OCI-LY3 (cell line): Measurements from ENCODE around the gene PREX1.

ENCODE experiments used
- H2AFZ ChIP-seq: fragments of 200-600, 300-600 bp; shearing (Covaris generic); 2 replicates; pipeline ENCODE4 v1.6.0; 2014; ENCODE audit warnings: antibody characterized with exemption, low read depth, low read length
- H3K27ac ChIP-seq: fragments of 200-600, 300-600 bp; sonication (generic); 2 replicates; pipeline ENCODE4 v1.5.1; 2014; ENCODE audit warnings: mild to moderate bottlenecking, low read length, moderate library complexity, mixed read lengths
- H3K27me3 ChIP-seq: fragments of 200-600, 300-600 bp; sonication (generic); 2 replicates; pipeline ENCODE4 v1.6.1; 2014; ENCODE audit warnings: low read depth, low read length, mixed read lengths
- H3K36me3 ChIP-seq: fragments of 200-600, 300-600 bp; sonication (generic); replicated peaks from 2 replicates; pipeline ENCODE3; 2014; ENCODE audit warnings: low read depth, low read length, mixed read lengths
- H3K4me1 ChIP-seq: fragments of 300-600, 200-600 bp; sonication (generic); 2 replicates; pipeline ENCODE4 v1.6.1; 2014; ENCODE audit warnings: low read length, mixed read lengths
- H3K4me2 ChIP-seq: fragments of 200-600, 300-600 bp; sonication (generic); 2 replicates; pipeline ENCODE4 v1.6.1; 2014; ENCODE audit warnings: low read length, mixed read lengths
- H3K4me3 ChIP-seq: fragments of 300-600, 200-600 bp; sonication (generic); 2 replicates; pipeline ENCODE4 v1.5.1; 2014; ENCODE audit warnings: antibody characterized with exemption, mild to moderate bottlenecking, low read length, moderate library complexity
- H3K79me2 ChIP-seq: fragments of 300-600, 200-600 bp; shearing (Covaris generic); 2 replicates; pipeline ENCODE4 v1.6.1; 2014; ENCODE audit warnings: mild to moderate bottlenecking, low read length, mixed read lengths
- H3K9ac ChIP-seq: fragments of 300-600, 200-600 bp; shearing (Covaris generic); 2 replicates; pipeline ENCODE4 v1.6.0; 2014; ENCODE audit warnings: mild to moderate bottlenecking, low read length, moderate library complexity
- H3K9me3 ChIP-seq: fragments of 200-600, 300-600 bp; shearing (Covaris generic); 2 replicates; pipeline ENCODE4 v1.6.1; 2014; ENCODE audit warnings: low read length, mixed read lengths; ENCODE audit not compliant: insufficient read depth
- H4K20me1 ChIP-seq: fragments of 200-600, 300-600 bp; sonication (generic); 2 replicates; pipeline ENCODE4 v1.6.1; 2016; ENCODE audit warnings: low read length, mixed read lengths; ENCODE audit not compliant: insufficient read depth
- EZH2phosphoT487 ChIP-seq: fragments of 200-600 bp; shearing (Covaris generic); IDR thresholded peaks from 2 replicates; pipeline ENCODE4 v1.6.1; 2018; ENCODE audit warnings: antibody characterized with exemption, mixed run types, low read depth
- TF ChIP-seq, protein P1 (sequence below): fragments of 200-600, 300-600 bp; sonication (generic); IDR thresholded peaks from 2 replicates; pipeline ENCODE4 v1.5.1; 2014; ENCODE audit warnings: antibody characterized with exemption, low read length, low read depth

Gene PREX1

DNA sequence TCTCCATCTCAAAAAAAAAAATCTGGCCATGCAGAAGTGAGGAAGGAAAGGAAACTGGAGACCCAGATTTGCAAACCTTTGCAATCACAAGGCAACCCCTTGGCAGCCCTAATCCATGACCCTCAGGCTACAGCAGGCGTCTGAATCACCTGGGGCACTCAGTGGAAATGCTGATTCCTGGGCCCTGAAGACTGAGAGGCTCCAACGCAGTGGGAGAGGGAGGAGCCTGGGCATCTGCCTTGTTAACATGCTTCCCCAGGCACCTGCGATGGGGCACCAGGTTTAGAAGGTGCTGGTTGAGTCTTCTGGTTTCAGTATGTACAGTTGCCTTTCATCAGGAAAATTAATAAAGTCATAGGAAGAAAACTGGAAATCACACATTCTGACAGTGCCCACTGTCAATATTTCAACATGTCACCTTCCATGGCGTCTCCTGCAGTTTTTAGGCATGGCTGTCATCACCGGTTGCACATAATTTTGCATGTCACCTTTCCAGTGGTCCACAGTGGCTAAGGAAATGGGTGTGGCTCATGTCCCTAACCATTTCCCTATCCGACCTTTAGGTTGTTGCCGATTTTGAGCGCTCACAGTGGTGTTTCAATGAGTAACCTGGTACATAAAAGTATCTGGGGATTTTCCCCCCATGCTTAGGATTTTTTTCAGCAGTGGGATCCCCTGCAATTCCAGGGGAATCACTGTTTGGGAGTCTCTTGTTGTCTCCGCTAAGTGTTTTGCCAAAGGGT lies 56.9 kb downstream of the PREX1 start:
- Histone ChIP-seq H3K9ac (no peak overlapping the region), H3K27ac (no peak overlapping the region), H3K36me3 (no peaks in the 10 kb centered on the region), H3K9me3 (no peaks in the 10 kb centered on the region), H3K4me2 (no peak overlapping the region), H4K20me1 (peaks cover 37% of the 10 kb centered on the region), H3K4me3 (no peak overlapping the region), H2AFZ (no peak overlapping the region), H3K4me1 (peaks cover 12% of the 10 kb centered on the region; the same call in 1 of the 2 replicates), H3K27me3 (0 out of 2 replicates have a peak, but pooled peaks cover 5% of the 10 kb centered on the region), H3K79me2 (no peaks in the 10 kb centered on the region)
- TF ChIP-seq EZH2phosphoT487 = no peak
- TF ChIP-seq, protein P1, sequence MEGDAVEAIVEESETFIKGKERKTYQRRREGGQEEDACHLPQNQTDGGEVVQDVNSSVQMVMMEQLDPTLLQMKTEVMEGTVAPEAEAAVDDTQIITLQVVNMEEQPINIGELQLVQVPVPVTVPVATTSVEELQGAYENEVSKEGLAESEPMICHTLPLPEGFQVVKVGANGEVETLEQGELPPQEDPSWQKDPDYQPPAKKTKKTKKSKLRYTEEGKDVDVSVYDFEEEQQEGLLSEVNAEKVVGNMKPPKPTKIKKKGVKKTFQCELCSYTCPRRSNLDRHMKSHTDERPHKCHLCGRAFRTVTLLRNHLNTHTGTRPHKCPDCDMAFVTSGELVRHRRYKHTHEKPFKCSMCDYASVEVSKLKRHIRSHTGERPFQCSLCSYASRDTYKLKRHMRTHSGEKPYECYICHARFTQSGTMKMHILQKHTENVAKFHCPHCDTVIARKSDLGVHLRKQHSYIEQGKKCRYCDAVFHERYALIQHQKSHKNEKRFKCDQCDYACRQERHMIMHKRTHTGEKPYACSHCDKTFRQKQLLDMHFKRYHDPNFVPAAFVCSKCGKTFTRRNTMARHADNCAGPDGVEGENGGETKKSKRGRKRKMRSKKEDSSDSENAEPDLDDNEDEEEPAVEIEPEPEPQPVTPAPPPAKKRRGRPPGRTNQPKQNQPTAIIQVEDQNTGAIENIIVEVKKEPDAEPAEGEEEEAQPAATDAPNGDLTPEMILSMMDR = no peak

DNA sequence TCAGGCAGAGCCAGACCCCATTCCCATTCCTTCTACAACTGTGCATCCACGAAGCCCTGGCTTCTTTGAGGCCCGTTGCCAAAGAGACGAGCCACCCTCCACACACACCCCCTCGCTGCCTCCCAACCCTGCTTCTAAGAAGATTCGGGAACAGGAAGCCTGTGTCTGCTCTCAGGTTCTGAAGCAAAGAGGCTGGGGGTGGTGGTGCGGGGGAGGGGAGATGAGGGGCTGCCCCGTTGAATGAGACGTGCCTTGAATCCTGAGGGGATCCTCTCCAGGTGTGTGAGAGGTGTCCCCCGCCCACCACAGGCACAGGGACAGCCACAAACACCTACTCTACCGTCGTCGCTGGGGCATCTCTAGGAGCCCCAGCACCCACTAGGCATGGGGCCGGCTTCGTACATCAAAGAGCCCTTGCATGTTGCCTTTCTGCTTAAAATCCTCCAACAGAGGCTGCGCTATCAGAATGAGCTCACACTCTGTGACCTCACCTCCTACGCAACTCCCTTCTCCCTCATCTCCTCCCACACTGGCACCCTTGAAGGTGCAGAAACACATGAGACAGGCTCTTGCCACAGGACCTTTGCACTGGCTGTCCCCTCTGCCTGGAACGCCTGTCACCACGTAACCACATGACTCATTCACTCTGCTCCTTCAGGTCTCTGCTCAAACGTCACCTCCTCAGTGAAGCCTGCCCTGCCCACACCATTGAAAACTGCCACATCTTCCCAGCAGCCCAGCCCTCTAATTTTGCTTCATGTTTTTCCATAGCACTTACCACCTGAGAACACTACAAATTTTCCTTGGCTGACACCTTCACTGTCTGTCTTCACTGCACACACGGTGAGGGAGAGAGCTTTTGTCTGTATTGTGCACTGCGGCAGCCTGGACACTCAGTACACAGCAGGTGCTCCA lies 58.5 kb downstream of the PREX1 start:
- Histone ChIP-seq H3K4me1 (peaks cover 12% of the 10 kb centered on the region; the same call in 1 of the 2 replicates), H3K9me3 (0 out of 2 replicates have a peak, but pooled peaks cover 3% of the 10 kb centered on the region), H3K4me2 (no peak overlapping the region), H2AFZ (no peak overlapping the region), H3K79me2 (no peaks in the 10 kb centered on the region), H4K20me1 (peaks cover 37% of the 10 kb centered on the region), H3K4me3 (no peak overlapping the region), H3K27me3 (0 out of 2 replicates have a peak, but pooled peaks cover 5% of the 10 kb centered on the region), H3K9ac (no peak overlapping the region), H3K27ac (no peak overlapping the region), H3K36me3 (no peaks in the 10 kb centered on the region)
- no peak for TF ChIP-seq EZH2phosphoT487
- TF ChIP-seq, protein P1 = no peak

DNA sequence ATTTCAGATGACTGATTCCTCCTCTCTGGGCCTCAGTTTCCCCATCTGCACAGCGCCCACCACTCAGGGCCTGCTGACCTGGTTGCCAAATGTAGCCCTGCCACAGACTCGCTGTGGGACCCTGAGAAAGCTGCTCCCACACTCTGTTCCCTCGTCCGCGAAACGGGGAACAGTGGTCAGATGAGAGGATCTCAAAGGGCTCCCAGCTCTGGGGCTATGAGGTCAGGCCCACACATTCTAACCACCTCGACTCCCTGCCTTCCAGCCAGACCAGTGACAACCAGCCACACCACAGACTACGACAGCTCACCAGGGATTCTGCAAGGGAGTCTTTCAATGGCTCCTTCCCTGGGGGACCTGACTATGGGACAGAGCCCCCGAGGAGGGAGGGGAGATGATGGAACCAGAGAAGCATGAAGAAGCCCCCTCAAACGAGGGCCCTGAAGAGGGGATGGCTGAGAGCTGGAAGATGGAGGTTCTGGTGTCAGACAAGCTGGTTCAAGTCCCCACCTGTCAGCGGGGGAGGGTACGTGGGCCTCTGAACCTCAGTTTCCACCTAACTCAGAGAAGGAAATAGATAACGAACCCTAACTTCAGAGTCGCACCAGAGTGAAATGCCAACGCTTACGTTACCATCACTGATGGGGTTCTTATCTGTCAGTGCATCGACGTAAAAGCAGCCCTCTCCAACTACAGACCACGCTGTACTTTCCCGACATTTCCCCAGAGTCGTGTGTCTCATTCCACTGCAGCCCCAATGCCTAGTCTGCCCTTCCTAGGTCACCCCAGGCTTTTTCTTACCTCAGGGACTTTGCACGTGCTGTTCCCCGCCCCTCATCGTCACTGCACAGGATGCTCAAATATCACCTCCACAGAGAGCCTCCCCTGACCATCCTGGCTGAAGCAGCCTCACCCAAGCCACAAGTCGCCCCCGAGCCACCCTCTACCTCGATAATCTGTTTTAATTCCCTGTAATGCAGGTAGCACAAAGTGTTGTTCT lies 60.5 kb downstream of the PREX1 start:
- H3K9ac ChIP-seq = no peak overlapping the region
- H3K4me3 ChIP-seq = no peak overlapping the region
- H3K36me3 ChIP-seq = no peaks in the 10 kb centered on the region
- H3K27me3 ChIP-seq = 0 out of 2 replicates have a peak, but pooled peaks cover 5% of the 10 kb centered on the region
- no peak for TF ChIP-seq EZH2phosphoT487
- TF ChIP-seq, protein P1 = no peak
- no peak overlapping the region for H3K27ac ChIP-seq
- H3K79me2 ChIP-seq = no peaks in the 10 kb centered on the region
- peaks cover 28% of the 10 kb centered on the region for H4K20me1 ChIP-seq
- H3K4me2 ChIP-seq = no peak overlapping the region
- H2AFZ ChIP-seq = no peak overlapping the region
- 0 out of 2 replicates have a peak, but pooled peaks cover 3% of the 10 kb centered on the region for H3K9me3 ChIP-seq
- peaks cover 9% of the 10 kb centered on the region; the same call in 1 of the 2 replicates for H3K4me1 ChIP-seq
